Mesendoderm (in vitro differentiated cells): ENCODE data around the gene TMEM239.

Experiments
- DNase-seq: peaks from one replicate; pipeline ENCODE4 v3.0.0; 2013
- H2AK5ac ChIP-seq: 2 replicates; pipeline ENCODE4 v1.6.1; 2013; ENCODE audit warnings: low read length, inconsistent platforms
- H2BK120ac ChIP-seq: 2 replicates; pipeline ENCODE4 v1.6.1; 2013; ENCODE audit warnings: low read depth, mild to moderate bottlenecking, low read length, moderate library complexity, mixed read lengths
- H2BK15ac ChIP-seq: replicated peaks from 2 replicates; pipeline ENCODE4 v1.6.1; 2013; ENCODE audit warnings: low read depth, mild to moderate bottlenecking, moderate library complexity
- H2BK5ac ChIP-seq: 2 replicates; pipeline ENCODE4 v1.6.1; 2013; ENCODE audit warnings: low read length, inconsistent platforms
- H3K18ac ChIP-seq: 2 replicates; pipeline ENCODE4 v1.6.1; 2013; ENCODE audit warnings: mild to moderate bottlenecking, low read length, mixed read lengths
- H3K23ac ChIP-seq: one replicate; pipeline ENCODE4 v1.6.1; 2013; ENCODE audit warnings: low read length
- H3K27ac ChIP-seq: 2 replicates; pipeline ENCODE4 v1.5.1; 2013; ENCODE audit warnings: low read depth, mild to moderate bottlenecking, inconsistent platforms, low read length, moderate library complexity
- H3K27me3 ChIP-seq: 2 replicates; pipeline ENCODE4 v1.6.1; 2013; ENCODE audit warnings: low read length, control low read depth, mild to moderate bottlenecking, inconsistent platforms; ENCODE audit not compliant: insufficient read depth, poor library complexity
- H3K36me3 ChIP-seq: 2 replicates; pipeline ENCODE4 v1.6.1; 2013; ENCODE audit warnings: low read length, inconsistent platforms; ENCODE audit not compliant: control insufficient read depth, insufficient read depth
- H3K4ac ChIP-seq: one replicate; pipeline ENCODE4 v1.6.1; 2013; ENCODE audit warnings: low read depth, mild to moderate bottlenecking, low read length, moderate library complexity
- H3K4me1 ChIP-seq: 2 replicates; pipeline ENCODE4 v1.6.1; 2013; ENCODE audit warnings: low read depth, low read length, inconsistent platforms; ENCODE audit not compliant: control insufficient read depth
- H3K4me2 ChIP-seq: 2 replicates; pipeline ENCODE4 v1.6.1; 2013; ENCODE audit warnings: low read length
- H3K4me3 ChIP-seq: 2 replicates; pipeline ENCODE4 v1.5.1; 2013; ENCODE audit warnings: mild to moderate bottlenecking, low read length
- H3K56ac ChIP-seq: one replicate; pipeline ENCODE4 v1.6.1; 2013; ENCODE audit warnings: low read length
- H3K79me1 ChIP-seq: 2 replicates; pipeline ENCODE4 v1.6.1; 2013; ENCODE audit warnings: low read length, inconsistent platforms
- H3K79me2 ChIP-seq: 2 replicates; pipeline ENCODE4 v1.6.1; 2013; ENCODE audit warnings: mild to moderate bottlenecking, low read length; ENCODE audit not compliant: control insufficient read depth, insufficient read depth
- H3K9ac ChIP-seq: 2 replicates; pipeline ENCODE4 v1.6.1; 2013; ENCODE audit warnings: low read length, inconsistent platforms
- H4K5ac ChIP-seq: one replicate; pipeline ENCODE4 v1.6.1; 2013; ENCODE audit warnings: low read length
- H4K8ac ChIP-seq: one replicate; pipeline ENCODE4 v1.6.1; 2013; ENCODE audit warnings: low read depth, mild to moderate bottlenecking, control low read depth, low read length, moderate library complexity
- WGBS: extraction: QIAGEN DNeasy Blood & Tissue Kit; methylation state at CpG from one replicate; pipeline ENCODE4 v1.1.7; 2013; ENCODE audit warnings: low lambda C conversion rate, missing lambda C conversion rate; ENCODE audit not compliant: insufficient coverage; ENCODE audit errors: extremely low coverage; 5-methylcytosine and 5-hydroxymethylcytosine counted together

The TMEM239 gene

GRCh38 chr20:2800521-2801285, 15.5 kb upstream of the TMEM239 start, which contains the start of gene CPXM1:
Gene CPXM1, minus strand, starts transcription at chr20:2800627. Its CDS starts 55 bp downstream, at chr20:2800572.
- H3K27ac ChIP-seq: peak within 1 kb of the TSS; percentile 22
- no peak within 1 kb of the TSS for H2BK120ac ChIP-seq
- WGBS: no CpG with 5 or more reads among the region's 52 CpGs
- peak within 1 kb of the TSS; percentile 75 for H3K9ac ChIP-seq
- no peak within 1 kb of the TSS for H2BK5ac ChIP-seq
- H2AK5ac ChIP-seq: no peak within 1 kb of the TSS
- H3K4me2 ChIP-seq: peak within 1 kb of the TSS; percentile 71
- peaks cover 9% of the 10 kb centered on the region for H3K36me3 ChIP-seq
- no peak within 1 kb of the TSS for H2BK15ac ChIP-seq
- no peak within 1 kb of the TSS for H3K4ac ChIP-seq
- no peak within 1 kb of the TSS for H4K5ac ChIP-seq
- no peaks in the 10 kb centered on the region for H3K79me2 ChIP-seq
- peaks cover 36% of the 10 kb centered on the region for H3K27me3 ChIP-seq
- H3K23ac ChIP-seq: peak within 1 kb of the TSS; percentile 25
- H3K56ac ChIP-seq: peak within 1 kb of the TSS; percentile 97
- H3K4me1 ChIP-seq: peaks cover 4% of the 10 kb centered on the region
- peak; percentile 91 for DNase-seq
- H3K79me1 ChIP-seq: no peaks in the 10 kb centered on the region
- peak within 1 kb of the TSS; percentile 63 for H3K4me3 ChIP-seq
- no peak within 1 kb of the TSS for H4K8ac ChIP-seq
- peak within 1 kb of the TSS; percentile 13 for H3K18ac ChIP-seq

GRCh38 chr20:2801286-2801728, 14.9 kb upstream of the TMEM239 start:
- no peak overlapping the region for H2BK120ac ChIP-seq
- H3K9ac ChIP-seq: peak overlapping the region; percentile 58
- H2AK5ac ChIP-seq: no peak overlapping the region
- no peak overlapping the region for H2BK5ac ChIP-seq
- H3K4ac ChIP-seq: no peak overlapping the region
- H2BK15ac ChIP-seq: no peak overlapping the region
- H4K8ac ChIP-seq: no peak overlapping the region
- peaks cover 7% of the 10 kb centered on the region for H3K36me3 ChIP-seq
- H3K79me2 ChIP-seq: no peaks in the 10 kb centered on the region
- H3K27ac ChIP-seq: no peak overlapping the region
- no peak overlapping the region for H3K4me3 ChIP-seq
- no peaks in the 10 kb centered on the region for H3K79me1 ChIP-seq
- H3K27me3 ChIP-seq: peaks cover 42% of the 10 kb centered on the region
- peak overlapping the region; percentile 13 for H3K18ac ChIP-seq
- H3K4me2 ChIP-seq: peak overlapping the region; percentile 71
- WGBS: no CpG with 5 or more reads among the region's 13 CpGs
- peaks cover 4% of the 10 kb centered on the region for H3K4me1 ChIP-seq
- DNase-seq: no peak
- H4K5ac ChIP-seq: no peak overlapping the region
- peak overlapping the region; percentile 77 for H3K56ac ChIP-seq
- H3K23ac ChIP-seq: no peak overlapping the region

- no CpG with 5 or more reads among the region's 16 CpGs for WGBS
- Histone ChIP-seq H3K79me2 (no peaks in the 10 kb centered on the region), H3K27me3 (peaks cover 55% of the 10 kb centered on the region), H2BK15ac (no peak overlapping the region), H3K9ac (no peak overlapping the region), H4K8ac (no peak overlapping the region), H2AK5ac (no peak overlapping the region), H3K79me1 (no peaks in the 10 kb centered on the region), H3K36me3 (no peaks in the 10 kb centered on the region), H3K18ac (no peak overlapping the region), H4K5ac (no peak overlapping the region), H2BK120ac (no peak overlapping the region), H3K27ac (no peak overlapping the region), H3K56ac (no peak overlapping the region), H2BK5ac (no peak overlapping the region), H3K4me2 (no peak overlapping the region), H3K23ac (no peak overlapping the region), H3K4me1 (peaks cover 4% of the 10 kb centered on the region), H3K4ac (no peak overlapping the region), H3K4me3 (no peak overlapping the region)
- DNase-seq: no peak
Measured at GRCh38 chr20:2804041-2804828, 11.9 kb upstream of the TMEM239 start.

- no peak overlapping the region for H3K56ac ChIP-seq
- no peaks in the 10 kb centered on the region for H3K36me3 ChIP-seq
- no peak overlapping the region for H4K5ac ChIP-seq
- H2AK5ac ChIP-seq: no peak overlapping the region
- H3K4me3 ChIP-seq: no peak overlapping the region
- H3K4me2 ChIP-seq: no peak overlapping the region
- peaks cover 55% of the 10 kb centered on the region for H3K27me3 ChIP-seq
- H2BK15ac ChIP-seq: no peak overlapping the region
- DNase-seq: no peak
- H3K23ac ChIP-seq: no peak overlapping the region
- no peaks in the 10 kb centered on the region for H3K79me1 ChIP-seq
- no peak overlapping the region for H3K27ac ChIP-seq
- no peak overlapping the region for H3K4ac ChIP-seq
- H2BK120ac ChIP-seq: no peak overlapping the region
- no peak overlapping the region for H4K8ac ChIP-seq
- H3K9ac ChIP-seq: no peak overlapping the region
- no peaks in the 10 kb centered on the region for H3K79me2 ChIP-seq
- H3K18ac ChIP-seq: no peak overlapping the region
- peaks cover 1% of the 10 kb centered on the region for H3K4me1 ChIP-seq
- no peak overlapping the region for H2BK5ac ChIP-seq
- WGBS: no CpG with 5 or more reads among the region's 49 CpGs
Measured at GRCh38 chr20:2804852-2805688, 11.1 kb upstream of the TMEM239 start.

- Histone ChIP-seq H3K27ac (no peak overlapping the region), H2BK15ac (no peak overlapping the region), H3K79me1 (no peaks in the 10 kb centered on the region), H4K8ac (no peak overlapping the region), H4K5ac (no peak overlapping the region), H3K18ac (no peak overlapping the region), H3K4me2 (no peak overlapping the region), H3K9ac (no peak overlapping the region), H3K79me2 (no peaks in the 10 kb centered on the region), H3K23ac (no peak overlapping the region), H2BK120ac (no peak overlapping the region), H2BK5ac (no peak overlapping the region), H3K56ac (no peak overlapping the region), H3K4me3 (no peak overlapping the region), H3K36me3 (no peaks in the 10 kb centered on the region), H3K4me1 (peaks cover 1% of the 10 kb centered on the region), H2AK5ac (no peak overlapping the region), H3K27me3 (peaks cover 55% of the 10 kb centered on the region), H3K4ac (no peak overlapping the region)
- no CpG with 5 or more reads among the region's 22 CpGs for WGBS
- DNase-seq: no peak
Measured at GRCh38 chr20:2805689-2806350, 10.3 kb upstream of the TMEM239 start.
